NCI-H2081 (cell line): Measurements from ENCODE around the gene IER5.

ENCODE experiments used
- DNase-seq, 2 experiments: peaks; one replicate each; lab custom pipeline; 2025; lab: John Stamatoyannopoulos, UW

IER5 gene

DNA sequence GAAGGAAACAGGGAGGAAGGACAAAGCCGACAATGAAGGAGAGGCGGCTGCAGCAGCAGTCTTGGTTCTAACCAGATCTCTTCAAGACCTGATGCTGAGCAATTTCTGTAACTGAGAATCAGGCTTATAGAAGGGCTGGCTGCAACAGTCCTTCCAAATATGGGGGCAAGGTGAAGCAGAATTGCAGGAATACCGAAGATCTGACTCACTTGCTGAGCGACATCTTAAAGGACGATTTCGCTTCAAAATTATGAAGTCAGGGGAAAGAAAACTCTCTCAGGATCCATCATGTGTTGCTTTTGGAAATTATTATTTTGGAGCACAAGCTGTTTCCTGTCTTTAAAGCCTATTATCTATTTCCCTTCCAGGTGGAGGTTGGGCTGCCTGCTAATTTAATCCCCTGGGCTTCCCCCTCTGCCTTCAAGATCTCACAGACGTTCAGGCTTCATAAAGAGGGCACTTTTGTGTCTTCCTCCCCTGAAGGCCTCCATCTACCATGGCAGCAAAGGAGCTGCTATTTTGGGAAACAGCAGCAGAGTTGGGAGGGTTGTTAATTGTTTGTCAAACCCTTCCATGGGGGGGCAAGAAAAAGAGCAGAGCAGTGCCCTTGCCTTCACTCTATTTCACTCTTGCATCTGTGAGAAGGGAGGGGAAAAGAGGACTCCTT is 10.8 kb upstream of the IER5 start:
- DNase-seq, result no peak

- DNase-seq, result no peak
Observed at GRCh38 chr1:181079382-181079781, 9.1 kb upstream of the IER5 start.

GRCh38 chr1:181079920-181080319 is 8.6 kb upstream of the IER5 start:
- DNase-seq, result no peak

DNA sequence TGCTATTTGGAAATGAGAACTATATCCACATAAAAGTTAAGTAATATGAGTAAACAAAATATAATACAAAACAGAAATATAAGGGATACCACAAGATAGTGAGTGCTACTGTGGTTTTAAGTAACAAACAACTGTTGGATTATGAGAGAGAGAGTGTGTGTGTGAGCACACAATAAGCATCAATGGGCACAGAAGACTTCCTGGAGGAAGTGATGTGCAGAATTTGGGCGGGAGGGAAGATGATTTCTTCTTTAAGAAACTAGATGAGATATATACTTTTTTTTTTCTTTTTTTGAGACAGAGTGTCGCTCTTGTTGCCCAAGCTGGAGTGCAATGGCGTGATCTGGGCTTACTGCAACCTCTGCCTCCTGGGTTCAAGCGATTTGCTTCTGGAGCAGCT is 7.9 kb upstream of the IER5 start:
- DNase-seq, result no peak

DNA sequence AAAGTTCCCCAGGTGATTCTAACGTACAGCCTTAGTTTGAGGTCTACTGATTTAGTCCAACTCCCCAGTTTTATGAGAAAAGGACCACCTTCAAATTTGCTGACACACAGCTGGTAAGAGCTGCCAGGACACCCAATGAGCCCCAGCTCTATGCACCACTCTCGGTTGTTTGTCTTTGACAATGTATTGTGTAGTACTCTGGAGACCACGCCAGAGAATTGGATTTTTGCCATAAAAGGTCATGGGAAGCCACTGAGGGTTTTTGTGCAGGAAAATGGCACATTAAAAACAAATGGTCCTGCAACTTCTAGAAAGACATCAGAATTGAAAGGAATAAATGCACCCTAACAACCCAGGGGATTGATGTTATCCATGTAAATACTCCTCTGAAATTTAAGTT is 7.1 kb upstream of the IER5 start:
- peak; percentile 53 to 82 for DNase-seq

DNA sequence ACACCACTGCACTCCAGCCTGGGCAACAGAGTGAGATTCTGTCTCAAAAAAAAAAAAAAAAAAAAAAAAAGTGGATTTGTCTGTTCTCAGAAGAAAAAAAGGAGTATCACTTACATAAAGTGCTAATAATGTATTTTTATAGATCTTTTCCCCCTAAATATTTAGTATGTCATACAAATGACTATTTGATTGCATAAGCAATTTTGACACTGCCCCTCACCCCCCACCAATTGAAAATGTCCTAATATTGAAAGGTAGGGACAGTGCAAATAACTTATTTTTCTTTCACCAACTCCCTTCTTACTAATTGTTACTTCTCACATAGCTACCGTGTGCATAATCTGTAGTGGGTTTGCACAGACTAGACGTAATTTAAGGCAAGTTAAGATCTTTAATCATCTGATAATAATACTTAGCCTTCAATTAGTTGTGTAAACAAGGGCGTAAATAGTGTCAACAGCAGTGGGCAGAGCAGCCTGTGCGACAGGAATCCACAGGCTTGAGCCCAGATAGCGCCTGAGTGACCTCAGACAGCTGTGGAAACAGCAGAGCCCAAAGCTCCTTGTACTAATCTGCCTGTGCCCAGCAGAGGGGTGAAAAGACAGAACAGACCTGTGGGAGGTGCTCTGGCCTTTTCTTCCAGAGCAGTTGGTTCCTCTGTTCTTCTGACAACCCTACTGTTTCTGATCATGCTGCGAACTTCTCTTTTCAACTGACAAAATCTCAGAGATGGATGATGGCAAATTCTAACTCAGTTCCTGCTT is 4.5 kb upstream of the IER5 start:
- peak; percentile 37 to 78 for DNase-seq

DNA sequence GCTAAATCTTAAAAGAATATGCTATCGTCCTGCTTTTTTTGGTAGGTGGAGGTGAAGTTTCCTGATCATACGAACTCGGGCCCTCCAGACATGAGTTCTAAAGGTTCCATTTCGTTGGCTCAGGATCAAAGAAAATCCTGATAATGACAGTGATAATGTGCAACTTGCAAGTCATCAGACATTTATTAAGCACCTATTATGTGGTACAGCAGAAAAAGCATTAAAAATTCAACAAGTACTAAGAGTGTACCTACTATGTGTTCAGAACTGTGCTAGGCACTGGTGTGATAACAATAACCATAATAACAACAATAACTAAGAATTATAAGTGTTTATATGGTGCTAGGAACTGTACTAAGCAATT is 3.9 kb upstream of the IER5 start:
- no peak for DNase-seq

DNA sequence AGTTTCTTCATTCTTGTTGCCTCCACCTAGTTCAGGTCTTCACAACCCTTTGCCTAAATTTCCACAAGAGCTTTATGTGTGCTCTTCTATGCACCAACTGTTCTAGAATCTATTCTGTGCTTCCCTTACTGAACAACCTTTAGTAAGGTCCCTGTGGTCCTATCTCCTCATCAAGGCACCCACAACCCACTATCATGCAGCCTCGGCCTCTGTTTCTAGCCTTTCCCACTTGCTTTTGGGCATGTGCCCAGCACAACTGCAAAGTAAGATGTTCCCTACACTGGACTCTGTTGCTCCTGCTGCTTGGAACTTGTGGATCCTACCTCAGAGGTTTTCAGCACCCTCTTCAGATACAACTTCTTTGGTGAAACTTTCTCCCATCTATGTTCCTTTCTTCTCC is 2.4 kb upstream of the IER5 start:
- DNase-seq, result no peak

GRCh38 chr1:181086926-181087325 is 1.6 kb upstream of the IER5 start:
- no peak for DNase-seq

DNA sequence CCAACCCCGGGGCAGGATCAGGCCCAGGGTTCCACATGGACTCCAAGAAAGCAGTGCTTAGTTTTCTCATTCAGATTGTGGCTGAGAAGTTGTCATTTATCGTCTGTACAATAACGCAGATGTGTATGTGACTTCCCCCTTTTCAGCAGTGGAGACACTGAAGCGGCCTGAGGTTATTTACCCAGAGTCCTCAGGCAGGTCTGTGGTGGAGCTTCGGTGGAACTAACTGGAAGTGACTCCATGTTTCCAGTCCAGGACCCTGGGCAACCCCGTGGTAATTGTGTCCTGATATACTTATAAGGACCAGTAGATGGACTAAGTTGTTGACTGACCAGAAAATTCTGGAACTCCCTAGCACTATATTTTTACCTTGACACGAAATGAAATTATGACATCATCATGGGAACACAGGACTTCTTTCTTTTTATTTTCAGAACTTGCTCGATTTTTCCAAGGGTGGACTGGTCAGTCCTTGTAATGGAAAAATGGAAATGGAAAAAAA is 1.0 kb upstream of the IER5 start:
- no peak for DNase-seq

GRCh38 chr1:181089017-181089675 is 646 bp downstream of the IER5 start:
- DNase-seq, result peak in 1 of 2 experiments; percentile 65

GRCh38 chr1:181089676-181090544 is 1.4 kb downstream of the IER5 start:
- DNase-seq, result peak; percentile 42 to 68

- no peak for DNase-seq
Observed at GRCh38 chr1:181090641-181091126, 2.2 kb downstream of the IER5 start.

- DNase-seq, result no peak
Observed at GRCh38 chr1:181091309-181092040, 3.0 kb downstream of the IER5 start.

DNA sequence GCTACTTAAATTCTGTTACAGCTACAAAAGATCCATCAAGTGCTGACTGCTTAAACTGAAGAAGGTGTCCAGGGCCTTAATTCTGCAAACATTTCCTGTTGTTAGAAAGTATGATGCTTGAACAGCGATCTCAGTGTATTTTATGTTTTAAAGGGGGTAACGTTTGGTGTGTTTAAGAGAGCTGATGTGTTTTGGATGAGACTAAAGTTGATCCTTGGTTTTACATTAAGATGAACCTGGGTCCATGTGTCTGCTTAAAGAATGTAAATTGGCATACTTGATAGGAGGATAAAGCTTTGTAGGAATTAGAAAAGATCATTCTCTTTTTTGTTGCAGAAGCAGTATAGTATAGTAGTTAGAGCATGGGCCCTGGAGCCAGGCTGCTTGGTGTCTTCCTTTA is 3.6 kb downstream of the IER5 start:
- no peak for DNase-seq

DNA sequence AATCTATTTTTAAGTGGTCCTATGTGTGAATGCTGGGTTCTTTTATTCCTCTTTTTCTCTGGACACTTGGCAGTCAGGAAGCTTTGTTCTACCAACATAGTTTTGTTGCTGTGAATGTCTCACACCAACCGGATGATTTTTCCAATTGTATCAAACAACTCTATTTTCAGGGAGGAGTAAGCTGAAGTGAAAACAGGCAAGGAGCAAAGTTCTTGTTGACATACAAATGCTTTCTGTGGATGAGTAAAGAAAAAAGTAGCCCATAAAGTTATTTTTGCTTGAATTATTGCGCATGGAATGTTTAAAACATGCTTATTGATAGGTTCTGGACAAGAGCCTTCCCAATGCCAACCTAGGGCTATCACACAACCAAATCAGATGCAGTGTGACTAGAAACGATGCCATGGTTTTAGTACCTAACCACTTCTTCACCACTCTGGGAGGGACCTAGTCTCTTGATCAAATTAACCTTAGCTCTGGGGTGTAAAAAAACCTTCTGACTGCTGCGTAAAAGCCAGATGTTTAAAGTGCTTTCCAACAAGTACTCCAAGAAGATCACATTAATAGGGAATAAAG is 4.5 kb downstream of the IER5 start:
- no peak for DNase-seq

DNA sequence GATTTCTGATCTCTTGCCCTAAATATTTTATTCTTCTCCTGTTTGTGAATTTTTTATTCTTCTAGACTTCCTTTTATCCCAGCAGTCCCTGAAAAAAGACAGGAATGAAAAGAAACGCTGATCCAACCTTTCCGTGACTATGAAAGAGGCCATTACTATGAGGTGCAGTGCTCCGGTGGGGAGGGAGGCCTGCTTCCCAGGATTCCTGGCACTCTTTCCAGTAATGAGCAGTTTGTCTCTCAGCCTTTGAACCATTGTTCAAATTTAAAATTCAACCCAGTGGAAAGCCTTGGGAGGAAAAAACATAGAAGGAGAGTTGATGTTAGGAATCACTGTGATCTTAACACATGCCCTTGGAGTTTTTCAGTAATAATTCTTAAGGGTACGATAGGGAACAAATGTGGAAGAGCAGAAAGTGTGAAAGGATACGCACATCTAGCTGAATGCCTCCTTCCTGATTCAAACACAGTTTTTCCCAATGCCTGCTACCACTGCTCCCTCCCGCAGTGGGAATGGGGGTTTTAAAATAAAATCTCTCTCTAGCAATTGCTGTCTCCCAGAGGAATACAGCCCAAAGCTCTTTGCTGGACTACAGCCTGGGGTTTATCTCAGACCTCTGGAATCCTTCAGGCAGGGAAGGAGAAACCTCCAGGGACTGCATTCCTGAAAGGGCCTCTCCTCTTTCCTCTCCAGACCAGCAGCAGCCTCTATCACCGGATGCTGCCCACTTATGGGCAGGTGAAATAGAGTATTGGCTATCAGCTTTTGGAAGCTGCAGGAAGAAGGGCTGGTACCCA is 6.1 kb downstream of the IER5 start:
- DNase-seq, result no peak

DNA sequence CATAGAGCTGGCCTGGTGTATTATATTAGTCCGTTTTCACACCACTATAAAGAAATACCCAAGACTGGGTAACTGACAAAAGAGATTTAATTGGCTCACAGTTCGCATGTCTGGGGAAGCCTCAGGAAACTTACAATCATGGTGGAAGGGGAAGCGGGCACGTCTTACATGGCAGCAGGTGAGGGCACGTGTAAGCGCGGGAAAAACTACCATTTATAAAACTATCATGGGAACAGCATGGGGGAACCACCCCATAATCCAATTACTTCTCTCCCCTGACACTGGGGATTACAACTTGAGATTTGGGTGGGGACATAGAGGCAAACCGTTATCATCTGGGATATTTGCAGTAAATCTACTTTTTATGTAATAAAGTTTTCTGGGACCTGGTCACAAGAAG is 6.8 kb downstream of the IER5 start:
- DNase-seq, result no peak

GRCh38 chr1:181095763-181096184 is 7.3 kb downstream of the IER5 start:
- DNase-seq, result peak in 1 of 2 experiments; percentile 22

- no peak for DNase-seq
Observed at GRCh38 chr1:181097242-181097641, 8.7 kb downstream of the IER5 start.
